SHP77 (cell line): ENCODE results near the gene ZNF782.
"Not testable (repeated sequence)": the region's sequence is repeated elsewhere in the genome, so short reads cannot be mapped to it uniquely, and the experiment has no call there.

Source experiments
- DNase-seq, 2 experiments: peaks; one replicate each; lab custom pipeline; 2025; lab: John Stamatoyannopoulos, UW

The ZNF782 gene

DNA sequence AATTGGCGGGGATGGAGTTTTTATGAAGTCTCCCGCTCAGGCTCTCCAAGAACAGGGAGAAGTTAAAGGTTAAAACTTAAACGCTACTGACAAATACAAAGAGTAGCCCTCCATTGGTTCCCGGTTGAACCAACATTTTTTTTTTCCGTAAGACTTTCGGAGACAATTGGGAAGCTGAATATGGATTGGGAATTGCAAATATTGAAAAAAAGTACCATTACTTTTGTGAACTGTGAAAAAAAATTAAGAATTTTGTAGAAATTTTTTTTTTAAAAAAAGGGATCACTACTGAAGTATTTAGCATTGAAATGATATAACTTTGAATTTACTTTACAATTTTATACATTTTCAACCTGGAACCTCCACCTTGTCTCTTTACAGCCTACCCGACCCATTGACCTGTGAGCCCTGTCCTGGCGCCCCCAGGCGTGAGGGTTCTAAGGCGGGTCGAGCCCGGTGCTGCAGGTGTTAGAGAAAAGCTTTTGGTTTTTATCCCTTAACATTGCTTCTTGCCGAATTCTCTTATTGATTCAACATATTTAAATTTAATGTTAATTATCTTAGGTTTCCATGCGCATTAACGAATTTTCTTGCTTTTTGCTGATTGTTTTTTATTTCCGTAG lies 448 bp upstream of the ZNF782 start:
- no peak for DNase-seq

GRCh38 chr9:96852676-96853075 lies 1.6 kb downstream of the ZNF782 start:
- DNase-seq = no peak

GRCh38 chr9:96844040-96844439 lies 10.3 kb downstream of the ZNF782 start:
- DNase-seq = no peak

GRCh38 chr9:96818533-96818932 lies 35.8 kb downstream of the ZNF782 start:
- no peak for DNase-seq

DNA sequence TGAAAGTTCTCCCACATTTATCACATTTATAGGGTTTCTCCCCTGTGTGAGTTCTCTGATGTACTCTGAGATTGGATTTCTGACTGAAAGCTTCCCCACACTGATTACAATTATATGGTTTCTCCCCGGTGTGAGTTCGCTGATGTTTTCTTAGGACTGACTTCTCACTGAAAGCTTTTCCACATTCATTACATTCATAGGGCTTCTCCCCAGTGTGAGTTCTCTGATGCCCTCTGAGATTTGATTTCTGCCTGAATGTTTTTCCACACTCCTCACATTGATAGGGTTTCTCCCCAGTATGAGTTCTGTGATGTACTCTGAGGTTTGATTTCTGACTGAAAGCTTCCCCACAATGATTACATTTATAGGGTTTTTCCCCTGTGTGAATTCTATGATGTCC lies 36.3 kb downstream of the ZNF782 start:
- no peak for DNase-seq

DNA sequence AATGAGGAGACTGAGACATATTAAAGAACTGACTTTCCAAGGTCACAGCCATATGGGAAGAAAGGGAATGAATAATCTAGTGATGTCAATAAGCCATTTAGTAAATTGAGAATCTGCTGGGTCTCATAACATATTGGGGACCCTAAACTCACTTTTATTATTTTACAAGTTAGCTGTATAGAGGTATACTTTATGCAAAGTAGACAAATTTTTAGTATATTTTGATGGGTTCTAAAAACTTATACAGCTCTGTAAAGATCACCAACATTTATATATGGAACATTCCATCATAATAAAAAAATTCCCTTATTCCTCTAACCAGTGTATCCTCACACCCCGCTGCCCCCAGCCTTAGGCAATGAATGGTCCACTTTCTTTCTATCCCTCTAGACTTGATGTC lies 40.7 kb downstream of the ZNF782 start:
- DNase-seq = no peak

- not testable (repeated sequence) for DNase-seq
Observed at GRCh38 chr9:96798959-96799358, 55.4 kb downstream of the ZNF782 start.

DNA sequence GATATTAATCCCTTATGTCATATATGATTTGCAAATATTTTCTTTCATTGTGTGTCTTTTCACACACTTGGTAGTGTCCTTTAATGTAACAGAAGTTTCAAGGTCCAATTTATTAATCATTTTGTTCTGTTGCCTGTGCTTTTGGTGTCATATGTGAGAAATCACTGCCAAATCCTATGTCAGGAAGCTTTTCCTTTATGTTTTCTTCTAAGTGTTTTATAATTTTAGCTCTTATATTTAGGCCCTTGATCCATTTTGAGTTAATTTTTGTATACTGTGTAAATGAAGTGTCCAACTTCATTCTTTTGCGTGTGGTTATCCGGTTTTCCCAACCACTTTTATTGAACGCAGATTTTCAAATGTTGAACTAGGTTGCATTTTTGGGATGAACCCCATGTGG lies 70.3 kb downstream of the ZNF782 start:
- no peak for DNase-seq

DNA sequence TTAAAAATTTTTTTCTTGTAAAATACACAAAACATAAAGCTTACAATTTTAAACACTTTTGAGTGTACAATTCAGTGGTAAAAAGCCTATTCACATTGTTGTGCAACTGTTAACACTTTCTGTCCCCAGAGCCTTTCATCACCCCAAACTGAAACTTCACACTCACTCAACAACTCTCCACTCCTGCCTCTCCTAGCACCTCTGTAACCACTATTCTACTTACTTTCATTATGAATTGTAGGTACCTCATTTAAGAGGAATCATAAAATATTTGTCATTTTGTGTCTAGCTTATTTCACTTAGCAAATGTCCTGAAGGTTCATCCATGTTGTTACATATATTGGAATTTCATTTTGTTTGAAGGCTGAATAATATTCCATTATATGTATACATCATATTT lies 72.1 kb downstream of the ZNF782 start:
- DNase-seq = no peak

DNA sequence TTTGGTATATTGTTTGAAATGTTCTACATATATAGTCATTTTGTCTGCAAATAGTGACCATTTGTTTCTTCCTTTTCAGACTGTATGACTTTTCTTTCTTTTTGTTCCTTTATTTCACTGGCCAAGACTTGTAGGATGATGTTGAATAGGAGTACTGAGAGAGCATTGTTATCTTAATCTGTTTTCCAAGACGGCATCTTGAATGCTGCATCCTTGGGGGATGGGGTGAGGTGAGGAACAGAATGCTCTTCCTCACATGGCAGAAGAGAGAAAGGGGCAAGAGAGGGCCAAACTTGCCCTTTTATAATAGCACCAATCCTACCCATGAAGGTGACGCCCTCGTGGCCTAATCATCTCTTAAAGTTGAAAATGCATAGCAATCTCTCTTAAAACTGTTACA lies 72.8 kb downstream of the ZNF782 start:
- no peak for DNase-seq

DNA sequence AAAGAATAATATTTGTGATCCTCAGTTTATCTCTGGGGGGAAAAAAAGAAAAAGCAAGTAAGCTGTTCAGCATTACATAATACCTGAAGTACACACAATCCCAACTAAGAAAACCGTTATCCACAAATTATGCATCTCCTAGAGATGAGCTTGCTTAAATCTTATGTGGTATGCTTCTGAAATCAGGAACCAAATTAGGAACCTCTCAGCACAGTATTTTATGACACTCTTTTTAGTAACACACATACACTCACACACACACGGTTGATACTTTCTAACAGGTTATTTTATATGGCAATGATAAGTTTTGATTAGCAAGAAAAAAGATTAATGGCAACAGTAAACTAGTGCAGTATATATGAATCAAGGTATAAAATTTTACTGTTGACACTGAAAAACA lies 75.2 kb downstream of the ZNF782 start:
- DNase-seq = no peak

GRCh38 chr9:96777426-96777864 lies 76.9 kb downstream of the ZNF782 start:
- DNase-seq = no peak

GRCh38 chr9:96771124-96771523 lies 83.2 kb downstream of the ZNF782 start:
- DNase-seq = no peak

DNA sequence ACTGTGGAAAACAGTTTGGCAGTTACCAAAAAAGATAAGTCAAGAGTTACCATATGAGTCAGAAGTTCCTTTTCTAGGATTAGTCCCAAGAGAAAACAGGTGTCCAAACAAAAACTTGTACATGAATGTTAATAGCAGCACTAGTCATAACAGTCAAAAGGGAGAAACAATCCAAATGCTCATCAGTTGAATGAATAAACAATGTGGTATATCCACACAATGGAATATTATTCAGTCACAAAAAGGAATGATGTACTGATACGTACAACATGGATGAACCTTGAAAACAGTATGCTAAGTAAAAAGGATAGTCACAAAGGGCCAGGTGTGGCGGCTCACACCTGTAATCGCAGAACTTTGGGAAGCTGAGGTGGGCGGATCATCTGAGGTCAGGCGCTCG lies 84.3 kb downstream of the ZNF782 start:
- no peak for DNase-seq
